Subcutaneous abdominal adipose tissue (tissue), 5 donors: ENCODE measurements around the gene AHCYL2.

Experiments
- H3K27ac ChIP-seq: one replicate; pipeline ENCODE4 v1.7.0; 2013; ENCODE audit warnings: low read depth, mild to moderate bottlenecking, inconsistent platforms, low read length, moderate library complexity
- H3K27me3 ChIP-seq, 5 donors: one replicate each; pipeline ENCODE4 v1.7.0; 2013; ENCODE audit warnings: low read length in 5 of 5, inconsistent platforms in 1 of 5; ENCODE audit not compliant: control insufficient read depth in 5 of 5, insufficient read depth in 4 of 5
- H3K36me3 ChIP-seq, 5 donors: one replicate each; pipeline ENCODE4 v1.7.0; 2013; ENCODE audit warnings: low read length in 5 of 5; ENCODE audit not compliant: control insufficient read depth in 5 of 5, insufficient read depth in 5 of 5
- H3K4me1 ChIP-seq, 5 donors: one replicate each; pipeline ENCODE4 v1.7.0; 2013; ENCODE audit warnings: low read length in 5 of 5, mild to moderate bottlenecking in 3 of 5, moderate library complexity in 1 of 5; ENCODE audit not compliant: control insufficient read depth in 5 of 5, insufficient read depth in 5 of 5
- H3K4me3 ChIP-seq, 5 donors: one replicate each; pipeline ENCODE4 v1.7.0; 2013; ENCODE audit warnings: low read length in 5 of 5, low read depth in 1 of 5
- H3K9ac ChIP-seq, 5 donors: one replicate each; pipeline ENCODE4 v1.7.0; 2013; ENCODE audit warnings: low read length in 5 of 5, mild to moderate bottlenecking in 4 of 5, moderate library complexity in 3 of 5
- H3K9me3 ChIP-seq, 5 donors: one replicate each; pipeline ENCODE4 v1.7.0; 2013; ENCODE audit warnings: low read length in 5 of 5; ENCODE audit not compliant: control insufficient read depth in 5 of 5
- donor health status: healthy.
- donor health status: healthy.
- donor health status: healthy.
- donor health status: healthy.
- donor health status: healthy.

Gene AHCYL2

GRCh38 chr7:129262324-129262723 is 37.5 kb downstream of the AHCYL2 start:
- no peaks in the 10 kb centered on the region for H3K36me3 ChIP-seq
- H3K9ac ChIP-seq = no peak overlapping the region
- H3K4me1 ChIP-seq = no peaks in the 10 kb centered on the region
- H3K27me3 ChIP-seq = no peaks in the 10 kb centered on the region
- H3K4me3 ChIP-seq = no peak overlapping the region
- H3K27ac ChIP-seq = no peak overlapping the region
- H3K9me3 ChIP-seq = no peaks in the 10 kb centered on the region

- no peaks in the 10 kb centered on the region for H3K4me1 ChIP-seq
- H3K9ac ChIP-seq = no peak overlapping the region
- no peak overlapping the region for H3K27ac ChIP-seq
- H3K9me3 ChIP-seq = no peaks in the 10 kb centered on the region
- H3K36me3 ChIP-seq = no peaks in the 10 kb centered on the region
- no peak overlapping the region for H3K4me3 ChIP-seq
- no peaks in the 10 kb centered on the region for H3K27me3 ChIP-seq
Observed at GRCh38 chr7:129263168-129263567, 38.3 kb downstream of the AHCYL2 start.

GRCh38 chr7:129264534-129264933 is 39.7 kb downstream of the AHCYL2 start:
- no peak overlapping the region for H3K9ac ChIP-seq
- no peaks in the 10 kb centered on the region for H3K27me3 ChIP-seq
- no peak overlapping the region for H3K4me3 ChIP-seq
- H3K36me3 ChIP-seq = no peaks in the 10 kb centered on the region
- no peak overlapping the region for H3K27ac ChIP-seq
- no peaks in the 10 kb centered on the region for H3K9me3 ChIP-seq
- no peaks in the 10 kb centered on the region for H3K4me1 ChIP-seq

GRCh38 chr7:129265328-129265727 is 40.5 kb downstream of the AHCYL2 start:
- no peaks in the 10 kb centered on the region for H3K36me3 ChIP-seq
- no peaks in the 10 kb centered on the region for H3K4me1 ChIP-seq
- H3K27me3 ChIP-seq = no peaks in the 10 kb centered on the region
- H3K9me3 ChIP-seq = no peaks in the 10 kb centered on the region
- H3K4me3 ChIP-seq = no peak overlapping the region
- no peak overlapping the region for H3K27ac ChIP-seq
- H3K9ac ChIP-seq = no peak overlapping the region

GRCh38 chr7:129266181-129266580 is 41.4 kb downstream of the AHCYL2 start:
- no peak overlapping the region for H3K9ac ChIP-seq
- no peaks in the 10 kb centered on the region for H3K27me3 ChIP-seq
- H3K9me3 ChIP-seq = no peaks in the 10 kb centered on the region

GRCh38 chr7:129270077-129270476 is 45.2 kb downstream of the AHCYL2 start:
- peaks cover 0 to 5% (median 4%) of the 10 kb centered on the region in 5 donors for H3K36me3 ChIP-seq
- H3K9ac ChIP-seq = no peak overlapping the region
- H3K27ac ChIP-seq = no peak overlapping the region
- H3K4me3 ChIP-seq = no peak overlapping the region
- no peaks in the 10 kb centered on the region for H3K27me3 ChIP-seq
- peaks cover 0 to 4% (median 0%) of the 10 kb centered on the region in 5 donors for H3K9me3 ChIP-seq
- H3K4me1 ChIP-seq = no peaks in the 10 kb centered on the region

More at GRCh38 chr7:129266181-129266580, 41.4 kb downstream of the AHCYL2 start:
- H3K4me1 ChIP-seq = no peaks in the 10 kb centered on the region
- no peaks in the 10 kb centered on the region for H3K36me3 ChIP-seq
- no peak overlapping the region for H3K27ac ChIP-seq
- H3K4me3 ChIP-seq = no peak overlapping the region

- H3K9me3 ChIP-seq = peaks cover 0 to 4% (median 0%) of the 10 kb centered on the region in 5 donors
- H3K4me1 ChIP-seq = no peaks in the 10 kb centered on the region
- no peak overlapping the region for H3K27ac ChIP-seq
- peaks cover 0 to 5% (median 4%) of the 10 kb centered on the region in 5 donors for H3K36me3 ChIP-seq
- H3K9ac ChIP-seq = no peak overlapping the region
- H3K4me3 ChIP-seq = peak overlapping the region in 2 of 5 donors; percentile 10 to 25
- H3K27me3 ChIP-seq = no peaks in the 10 kb centered on the region
Observed at GRCh38 chr7:129271500-129272355, 46.9 kb downstream of the AHCYL2 start.

- Histone ChIP-seq H3K27me3 (no peaks in the 10 kb centered on the region), H3K9me3 (peaks cover 0 to 4% (median 0%) of the 10 kb centered on the region in 5 donors), H3K4me1 (no peaks in the 10 kb centered on the region), H3K4me3 (no peak overlapping the region), H3K27ac (no peak overlapping the region), H3K36me3 (peaks cover 0 to 5% (median 4%) of the 10 kb centered on the region in 5 donors), H3K9ac (no peak overlapping the region)
Observed at GRCh38 chr7:129273936-129274335, 49.1 kb downstream of the AHCYL2 start.

- Histone ChIP-seq H3K36me3 (peaks cover 0 to 5% (median 4%) of the 10 kb centered on the region in 5 donors), H3K27me3 (no peaks in the 10 kb centered on the region), H3K27ac (no peak overlapping the region), H3K4me3 (no peak overlapping the region), H3K9ac (no peak overlapping the region), H3K4me1 (no peaks in the 10 kb centered on the region), H3K9me3 (peaks cover 0 to 4% (median 0%) of the 10 kb centered on the region in 5 donors)
Observed at GRCh38 chr7:129277629-129278028, 52.8 kb downstream of the AHCYL2 start.

GRCh38 chr7:129278688-129279087 is 53.9 kb downstream of the AHCYL2 start:
- Histone ChIP-seq H3K27ac (no peak overlapping the region), H3K4me3 (no peak overlapping the region), H3K9ac (no peak overlapping the region), H3K36me3 (peaks cover 0 to 5% (median 4%) of the 10 kb centered on the region in 5 donors), H3K27me3 (no peaks in the 10 kb centered on the region), H3K4me1 (no peaks in the 10 kb centered on the region), H3K9me3 (peaks cover 0 to 4% (median 0%) of the 10 kb centered on the region in 5 donors)
